ENCODE data around the gene CADM3.

DNA sequence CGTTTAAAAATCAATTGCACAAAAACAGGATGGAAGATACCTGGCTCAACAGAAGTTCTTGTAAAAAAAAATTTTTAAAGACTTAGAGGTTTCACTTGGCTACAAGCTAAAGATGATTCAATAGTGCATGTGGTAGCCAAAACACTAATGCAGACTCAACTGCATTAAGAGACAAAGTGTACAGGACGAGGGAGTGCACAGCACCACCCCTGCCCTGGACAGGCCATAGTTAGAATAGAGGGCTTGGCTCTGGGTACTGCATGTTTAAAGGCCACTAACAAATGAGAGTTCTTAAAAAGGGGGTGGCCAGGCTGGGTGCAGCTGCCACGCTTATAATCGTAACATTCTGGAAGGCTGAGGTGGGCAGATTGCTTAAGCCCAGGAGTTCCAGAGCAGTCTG is 41.2 kb downstream of the CADM3 start:
- TF ChIP-seq EZH2 (IDR thresholded peaks at IDR 0.05; ENCODE audit: low read depth, unreplicated experiment) = no peak
- TF ChIP-seq CREB1 (CRISPR knock-in tag; IDR thresholded peaks at IDR 0.05; ENCODE audit: low read depth) = no peak
- TF ChIP-seq POLR2AphosphoS5 (IDR thresholded peaks at IDR 0.05; ENCODE audit: low read depth) = no peak
- TF ChIP-seq, protein P1, sequence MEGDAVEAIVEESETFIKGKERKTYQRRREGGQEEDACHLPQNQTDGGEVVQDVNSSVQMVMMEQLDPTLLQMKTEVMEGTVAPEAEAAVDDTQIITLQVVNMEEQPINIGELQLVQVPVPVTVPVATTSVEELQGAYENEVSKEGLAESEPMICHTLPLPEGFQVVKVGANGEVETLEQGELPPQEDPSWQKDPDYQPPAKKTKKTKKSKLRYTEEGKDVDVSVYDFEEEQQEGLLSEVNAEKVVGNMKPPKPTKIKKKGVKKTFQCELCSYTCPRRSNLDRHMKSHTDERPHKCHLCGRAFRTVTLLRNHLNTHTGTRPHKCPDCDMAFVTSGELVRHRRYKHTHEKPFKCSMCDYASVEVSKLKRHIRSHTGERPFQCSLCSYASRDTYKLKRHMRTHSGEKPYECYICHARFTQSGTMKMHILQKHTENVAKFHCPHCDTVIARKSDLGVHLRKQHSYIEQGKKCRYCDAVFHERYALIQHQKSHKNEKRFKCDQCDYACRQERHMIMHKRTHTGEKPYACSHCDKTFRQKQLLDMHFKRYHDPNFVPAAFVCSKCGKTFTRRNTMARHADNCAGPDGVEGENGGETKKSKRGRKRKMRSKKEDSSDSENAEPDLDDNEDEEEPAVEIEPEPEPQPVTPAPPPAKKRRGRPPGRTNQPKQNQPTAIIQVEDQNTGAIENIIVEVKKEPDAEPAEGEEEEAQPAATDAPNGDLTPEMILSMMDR (conservative IDR thresholded peaks at IDR 0.05; ENCODE audit: low read depth in 2 of 2) = no peak
- TF ChIP-seq, protein P2, sequence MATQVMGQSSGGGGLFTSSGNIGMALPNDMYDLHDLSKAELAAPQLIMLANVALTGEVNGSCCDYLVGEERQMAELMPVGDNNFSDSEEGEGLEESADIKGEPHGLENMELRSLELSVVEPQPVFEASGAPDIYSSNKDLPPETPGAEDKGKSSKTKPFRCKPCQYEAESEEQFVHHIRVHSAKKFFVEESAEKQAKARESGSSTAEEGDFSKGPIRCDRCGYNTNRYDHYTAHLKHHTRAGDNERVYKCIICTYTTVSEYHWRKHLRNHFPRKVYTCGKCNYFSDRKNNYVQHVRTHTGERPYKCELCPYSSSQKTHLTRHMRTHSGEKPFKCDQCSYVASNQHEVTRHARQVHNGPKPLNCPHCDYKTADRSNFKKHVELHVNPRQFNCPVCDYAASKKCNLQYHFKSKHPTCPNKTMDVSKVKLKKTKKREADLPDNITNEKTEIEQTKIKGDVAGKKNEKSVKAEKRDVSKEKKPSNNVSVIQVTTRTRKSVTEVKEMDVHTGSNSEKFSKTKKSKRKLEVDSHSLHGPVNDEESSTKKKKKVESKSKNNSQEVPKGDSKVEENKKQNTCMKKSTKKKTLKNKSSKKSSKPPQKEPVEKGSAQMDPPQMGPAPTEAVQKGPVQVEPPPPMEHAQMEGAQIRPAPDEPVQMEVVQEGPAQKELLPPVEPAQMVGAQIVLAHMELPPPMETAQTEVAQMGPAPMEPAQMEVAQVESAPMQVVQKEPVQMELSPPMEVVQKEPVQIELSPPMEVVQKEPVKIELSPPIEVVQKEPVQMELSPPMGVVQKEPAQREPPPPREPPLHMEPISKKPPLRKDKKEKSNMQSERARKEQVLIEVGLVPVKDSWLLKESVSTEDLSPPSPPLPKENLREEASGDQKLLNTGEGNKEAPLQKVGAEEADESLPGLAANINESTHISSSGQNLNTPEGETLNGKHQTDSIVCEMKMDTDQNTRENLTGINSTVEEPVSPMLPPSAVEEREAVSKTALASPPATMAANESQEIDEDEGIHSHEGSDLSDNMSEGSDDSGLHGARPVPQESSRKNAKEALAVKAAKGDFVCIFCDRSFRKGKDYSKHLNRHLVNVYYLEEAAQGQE (IDR thresholded peaks at IDR 0.05; ENCODE audit: unreplicated experiment) = no peak
